HG02870 (cell line): ENCODE data around the gene MYO5A.
"Not testable (repeated sequence)": the region's sequence is repeated elsewhere in the genome, so short reads cannot be mapped to it uniquely, and the experiment has no call there.

ENCODE experiments used
- ATAC-seq: cut with Tn5 transposase; IDR thresholded peaks from one replicate; pipeline ENCODE4 v1.9.1; 2021; ENCODE audit warnings: mild to moderate bottlenecking, moderate library complexity; ENCODE audit not compliant: unreplicated experiment

The MYO5A gene

GRCh38 chr15:52528564-52529340 lies at the start of gene MYO5A:
TSS of gene MYO5A (minus strand) at chr15:52528880. CDS start at chr15:52528806, 74 bp downstream.
- peak; percentile 74 for ATAC-seq

DNA sequence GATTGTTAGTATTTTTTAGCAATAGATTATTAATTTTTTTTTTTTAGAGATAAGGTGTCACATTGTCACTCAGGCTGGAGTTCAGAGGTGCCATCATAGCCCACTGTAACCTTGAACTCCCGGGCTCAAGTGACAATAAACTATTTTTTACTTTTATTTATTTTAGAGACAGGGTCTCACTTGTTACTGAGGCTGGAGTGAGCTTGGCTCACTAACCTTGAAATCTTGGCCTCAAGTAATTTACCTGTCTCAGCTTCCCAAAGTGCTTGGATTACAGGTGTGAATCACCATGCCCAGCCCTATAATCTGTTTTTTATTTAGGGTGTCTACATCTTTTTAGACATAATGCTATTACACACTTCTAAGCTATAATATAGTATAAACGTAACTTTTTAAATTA lies 48.0 kb upstream of the MYO5A start:
- no peak for ATAC-seq

GRCh38 chr15:52575573-52575972 lies 46.9 kb upstream of the MYO5A start:
- not testable (repeated sequence) for ATAC-seq

GRCh38 chr15:52575072-52575471 lies 46.4 kb upstream of the MYO5A start:
- no peak for ATAC-seq

GRCh38 chr15:52574623-52575022 lies 45.9 kb upstream of the MYO5A start:
- not testable (repeated sequence) for ATAC-seq

DNA sequence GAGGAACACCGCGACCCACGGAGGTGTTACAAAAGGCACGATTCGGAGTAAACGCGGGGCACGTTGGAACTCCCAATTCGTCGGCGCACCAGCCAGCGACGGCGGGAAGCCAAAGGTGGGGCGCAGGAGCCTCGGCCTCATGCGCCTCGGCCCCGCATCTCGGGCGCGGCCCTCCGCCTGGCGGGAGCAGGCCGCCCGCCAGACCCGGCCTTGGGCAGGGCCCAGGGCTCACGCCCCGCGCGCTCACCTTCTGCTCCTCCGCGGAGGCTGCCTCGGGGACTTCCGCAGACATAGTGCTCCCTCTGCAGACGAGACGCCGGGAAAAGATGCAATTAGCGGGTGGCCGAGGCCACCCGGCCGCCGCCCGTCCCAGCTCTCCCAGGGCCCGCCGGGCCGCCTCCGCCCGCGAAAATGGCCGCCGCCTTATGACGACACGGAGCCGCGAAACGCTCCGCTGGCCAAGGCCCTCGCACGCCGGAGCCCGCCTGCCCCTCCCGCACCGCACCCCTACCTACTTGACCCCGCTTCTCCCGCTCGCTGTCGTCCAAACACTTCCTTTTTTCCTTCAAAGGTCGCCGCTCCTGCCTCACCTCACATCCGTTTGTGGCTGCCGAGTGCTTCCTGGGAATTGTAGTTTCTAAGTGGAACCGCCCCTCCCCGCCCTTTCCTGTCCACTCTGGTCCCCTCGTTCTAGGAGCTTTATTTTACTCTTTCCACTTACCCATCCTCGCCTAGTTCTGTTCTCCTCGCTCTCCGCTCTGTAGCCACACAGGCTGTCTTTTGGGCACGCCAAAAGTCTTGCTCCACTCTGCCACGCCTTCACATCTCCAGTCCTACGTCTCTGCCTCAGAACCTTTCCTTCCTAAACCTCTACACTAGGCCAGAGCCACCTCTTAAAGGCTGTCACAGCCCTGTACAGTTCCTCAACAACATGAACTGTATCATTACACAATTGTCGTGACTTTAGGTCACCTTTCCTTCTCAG lies 40.2 kb upstream of the MYO5A start, which contains the start of gene ARPP19:
ARPP19 (minus strand) TSS at position 430 of the 985 bp plus-strand sequence; CDS start at position 292, 138 bp downstream.
- peak; percentile 73 for ATAC-seq

DNA sequence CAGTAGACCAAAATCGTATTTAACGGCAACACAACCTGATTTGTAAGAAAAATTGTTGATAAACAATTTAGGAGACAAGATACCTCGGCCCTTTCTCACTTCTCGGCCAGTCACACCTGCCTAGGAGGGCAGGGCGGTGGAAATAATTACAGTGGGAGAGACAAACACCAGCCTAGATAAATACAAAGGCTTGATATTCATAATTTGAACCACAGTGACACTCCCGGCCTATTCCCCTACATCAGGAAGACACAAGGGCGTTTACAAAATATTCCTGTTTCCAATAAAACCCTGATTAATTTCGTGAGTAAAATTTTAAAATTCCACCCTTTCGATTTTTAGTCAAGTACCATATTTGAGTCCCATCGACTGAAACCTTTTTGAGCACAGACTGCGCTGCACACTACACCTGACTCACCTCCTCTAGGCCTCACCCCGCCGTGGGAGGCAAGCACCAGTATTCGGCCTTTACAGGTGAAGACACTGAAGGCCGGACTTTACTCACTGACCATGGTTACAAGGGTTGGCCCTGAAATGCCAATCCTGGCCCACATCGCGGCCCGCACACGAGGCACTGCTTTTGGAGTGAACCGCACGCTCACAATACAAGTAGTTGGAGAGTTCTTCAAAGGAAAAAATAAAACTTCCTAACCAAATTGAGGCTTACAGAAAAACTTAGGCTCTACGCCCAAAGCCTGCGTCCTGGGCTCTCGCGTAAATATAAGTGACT lies 39.4 kb upstream of the MYO5A start:
- no peak for ATAC-seq

DNA sequence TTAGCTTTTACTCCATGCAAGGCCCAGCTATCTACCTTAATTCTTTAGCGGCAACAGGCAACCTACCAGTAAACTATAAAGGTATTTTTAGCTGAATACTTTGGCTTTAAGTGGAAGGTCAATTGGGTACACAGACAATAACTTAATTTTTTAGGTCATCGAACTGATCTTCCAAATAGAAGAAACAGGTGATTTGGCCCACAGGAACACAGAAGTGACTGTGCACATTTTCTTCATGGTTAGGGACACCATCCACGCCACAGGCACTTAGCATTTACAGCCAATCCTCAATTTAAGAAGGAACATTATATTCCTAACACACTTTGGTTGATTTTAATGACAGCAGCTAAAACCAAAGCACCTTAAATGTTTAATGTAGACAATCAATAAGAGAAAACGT lies 38.2 kb upstream of the MYO5A start:
- ATAC-seq: no peak

DNA sequence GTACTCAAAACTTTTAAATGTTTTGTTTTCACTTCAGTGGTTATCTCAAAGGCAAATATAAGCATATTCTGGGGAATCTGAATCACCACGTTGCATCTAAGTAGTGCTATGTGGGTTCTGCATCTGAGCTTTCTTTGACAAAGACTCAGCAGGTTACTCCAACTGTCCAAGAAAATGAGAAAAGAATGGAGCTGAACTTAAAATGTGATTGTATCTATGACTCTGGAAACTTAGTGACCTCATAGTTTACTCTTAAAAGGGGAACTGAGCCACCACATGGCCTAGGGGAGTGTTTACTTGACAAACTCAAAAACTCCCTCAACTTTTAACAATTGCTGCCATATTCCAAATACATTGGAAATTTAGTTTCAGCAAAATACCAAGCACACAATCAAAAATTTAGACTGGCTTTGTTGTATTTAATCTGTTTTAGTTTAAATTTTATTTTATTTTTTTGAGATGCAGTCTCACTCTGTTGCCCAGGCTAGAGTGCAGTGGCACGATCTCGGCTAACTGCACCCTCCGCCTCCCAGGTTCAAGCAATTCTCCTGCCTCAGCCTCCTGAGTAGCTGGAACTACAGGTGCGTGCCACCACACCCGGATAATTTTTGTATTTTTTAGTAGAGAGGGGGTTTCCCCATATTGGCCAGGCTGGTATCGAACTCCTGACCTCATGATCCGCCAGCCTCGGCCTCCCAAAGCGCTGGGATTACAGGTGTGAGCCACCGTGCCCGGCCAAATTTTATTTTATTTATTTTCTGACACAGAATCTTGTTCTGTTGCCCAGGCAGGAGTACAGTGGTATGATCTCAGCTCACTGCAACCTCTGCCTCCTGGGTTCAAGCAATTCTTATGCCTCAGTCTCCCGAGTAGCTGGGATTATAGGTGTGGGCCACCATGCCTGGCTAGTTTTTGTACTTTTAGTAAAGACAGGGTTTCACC lies 37.0 kb upstream of the MYO5A start:
- peak; percentile 49 for ATAC-seq

DNA sequence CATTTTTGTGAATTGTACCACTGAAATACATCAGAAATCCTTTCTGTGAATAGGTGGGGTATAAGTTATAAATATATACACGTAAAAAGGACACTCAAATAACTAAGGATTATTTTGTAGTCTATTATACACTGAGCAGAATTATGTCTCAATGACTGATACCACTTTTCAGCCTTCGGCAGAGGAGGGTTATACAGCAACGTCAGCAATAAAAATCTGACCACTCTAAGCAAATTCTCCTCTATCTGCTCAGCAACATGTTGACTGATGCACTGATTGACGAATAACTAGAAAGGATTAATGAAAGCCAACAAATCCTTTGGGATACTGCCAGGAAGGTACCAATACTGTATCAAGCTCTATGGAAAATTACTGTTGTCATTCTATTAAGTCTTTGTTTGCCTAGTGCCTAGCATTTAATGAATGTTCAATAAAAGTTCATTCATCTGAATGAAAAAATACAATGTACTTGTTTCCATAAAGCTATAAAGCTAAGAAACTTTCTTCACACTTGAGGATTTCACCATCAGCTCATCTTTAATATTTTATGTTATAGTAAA lies 34.9 kb upstream of the MYO5A start:
- ATAC-seq: no peak

GRCh38 chr15:52559575-52559974 lies 30.9 kb upstream of the MYO5A start:
- ATAC-seq: peak; percentile 43

GRCh38 chr15:52559022-52559421 lies 30.3 kb upstream of the MYO5A start:
- ATAC-seq: peak; percentile 31

DNA sequence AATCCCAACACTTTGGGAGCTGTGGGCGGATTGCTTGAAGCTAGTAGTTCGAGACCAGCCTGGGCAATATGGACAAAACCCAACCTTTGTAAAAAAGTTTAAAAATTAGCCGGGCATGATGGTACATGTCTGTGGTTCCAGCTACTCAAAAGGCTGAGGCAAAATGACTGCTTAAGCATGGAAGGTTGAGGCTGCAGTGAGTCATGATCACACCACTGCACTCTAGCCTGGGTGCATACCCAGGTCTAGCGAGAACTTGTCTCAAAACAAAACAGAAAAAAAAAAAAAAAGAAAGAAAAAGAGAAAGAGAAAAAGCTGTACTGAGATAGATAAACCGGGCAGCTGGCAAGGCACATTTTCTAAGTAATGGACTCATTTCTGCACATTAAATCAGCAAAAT lies 29.5 kb upstream of the MYO5A start:
- ATAC-seq: peak; percentile 67

DNA sequence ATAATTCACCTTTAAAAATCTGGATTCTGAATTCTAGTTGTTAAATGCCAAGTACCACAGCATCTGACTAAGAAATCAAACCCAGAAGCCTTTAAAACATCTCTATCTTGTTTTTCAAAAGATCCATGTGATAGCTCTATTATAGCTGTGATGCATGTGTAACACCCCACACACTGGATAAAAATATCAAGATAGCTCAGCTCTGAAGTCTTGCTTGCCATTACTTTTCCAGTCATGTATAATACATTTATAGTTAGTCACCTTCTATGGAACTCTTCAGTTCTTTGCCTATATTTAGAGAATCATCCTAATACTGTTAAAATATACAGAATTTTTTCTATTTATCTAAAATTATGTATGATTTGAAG lies 28.6 kb upstream of the MYO5A start:
- no peak for ATAC-seq

DNA sequence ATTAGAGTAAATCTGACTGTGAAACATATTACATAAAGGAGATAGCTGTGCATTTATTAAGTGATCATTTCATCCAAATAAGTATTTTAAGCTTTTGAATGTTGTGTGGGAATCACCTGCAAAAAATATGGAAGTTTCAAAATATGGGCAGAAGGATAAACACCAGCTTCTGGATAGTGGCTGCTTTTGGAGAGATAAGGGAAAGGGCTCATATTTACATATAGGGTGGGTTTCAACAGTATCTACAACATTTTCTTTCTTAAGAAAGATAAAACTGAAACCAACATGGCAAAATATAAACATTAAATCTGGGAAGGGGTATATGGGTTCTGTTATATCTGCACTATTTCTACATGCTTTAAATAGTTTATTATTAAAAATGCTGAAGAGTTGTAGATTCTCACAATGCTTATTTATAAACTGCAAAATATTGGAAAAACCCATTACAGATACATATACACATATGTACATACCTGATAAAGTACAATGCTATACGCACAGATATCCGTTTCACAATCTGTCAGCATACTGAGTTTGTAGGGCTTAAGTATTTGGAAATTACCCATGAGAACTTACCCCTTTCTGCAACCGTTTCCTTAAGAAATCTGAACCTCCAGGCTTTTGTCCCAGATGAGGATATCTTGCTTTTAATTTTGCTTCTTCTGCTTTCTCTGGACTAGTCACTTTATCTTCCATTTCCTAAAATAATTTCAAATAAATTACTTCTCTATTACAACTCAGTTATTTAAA lies 28.0 kb upstream of the MYO5A start:
- ATAC-seq: no peak

DNA sequence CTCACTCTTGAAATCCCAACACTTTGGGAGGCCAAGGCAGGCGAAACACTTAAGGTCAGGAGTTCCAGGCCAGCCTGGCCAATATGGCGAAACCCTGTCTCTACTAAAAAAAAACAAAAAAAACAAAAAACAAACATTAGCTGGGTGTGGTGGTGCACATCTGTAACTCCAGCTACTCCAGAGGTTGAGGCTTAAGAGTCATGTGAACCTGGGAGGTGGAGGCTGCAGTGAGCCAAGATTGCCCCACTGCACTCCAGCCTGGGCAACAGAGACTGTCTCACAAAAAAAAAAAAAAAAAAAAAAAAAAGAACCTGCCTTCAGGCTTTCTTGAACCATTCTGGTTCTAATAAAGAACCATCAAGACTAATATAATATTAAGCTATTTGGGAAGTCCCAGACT lies 23.6 kb upstream of the MYO5A start:
- ATAC-seq: no peak

GRCh38 chr15:52551762-52552161 lies 23.1 kb upstream of the MYO5A start:
- no peak for ATAC-seq

GRCh38 chr15:52551186-52551585 lies 22.5 kb upstream of the MYO5A start:
- ATAC-seq: not testable (repeated sequence)
